SK-N-SH (cell line): Measurements from ENCODE around the gene NF2.

ENCODE experiments used
- CTCF ChIP-seq: fragments of 200-600 bp; sonication (generic); IDR thresholded peaks from 2 replicates; pipeline ENCODE4 v1.6.1; 2017; ENCODE audit warnings: antibody characterized with exemption, mild to moderate bottlenecking, moderate library complexity
- EP300 ChIP-seq, 2 experiments: IDR thresholded peaks; 2 replicates each; pipeline versions ENCODE4 v1.4.0 to v1.6.1; 2012; ENCODE audit warnings: borderline replicate concordance in 1 of 2, low read depth in 1 of 2, low read length in 1 of 2
- GABPA ChIP-seq: IDR thresholded peaks from 2 replicates; pipeline ENCODE4 v1.4.0; 2012; ENCODE audit warnings: low read depth, mild to moderate bottlenecking
- JUND ChIP-seq: IDR thresholded peaks from 2 replicates; pipeline ENCODE4 v1.4.0; 2012
- NFIC ChIP-seq: IDR thresholded peaks from 2 replicates; pipeline ENCODE4 v1.4.0; 2012; ENCODE audit warnings: borderline replicate concordance
- NRF1 ChIP-seq: IDR thresholded peaks from 2 replicates; pipeline ENCODE4 v1.6.1; 2012; ENCODE audit warnings: low read depth, mild to moderate bottlenecking, low read length
- SIN3A ChIP-seq: IDR thresholded peaks from 2 replicates; pipeline ENCODE4 v1.6.1; 2012; ENCODE audit warnings: low read depth, mild to moderate bottlenecking, low read length, moderate library complexity, borderline replicate concordance
- YY1 ChIP-seq: IDR thresholded peaks from 2 replicates; pipeline ENCODE4 v1.4.0; 2012; ENCODE audit warnings: low read depth, mild to moderate bottlenecking

- TF ChIP-seq CTCF (no peak), NFIC (no peak), GABPA (no peak), NRF1 (no peak), EP300 (IDR thresholded peaks at IDR 0.05; ENCODE audit: borderline replicate concordance in 1 of 2, low read depth in 1 of 2, low read length in 1 of 2) (no peak), YY1 (no peak), JUND (no peak), SIN3A (no peak)
These were observed 120.3 kb downstream of the NF2 start for GRCh38 chr22:29723766-29724165.
